ENCODE results near the gene IRX4. TPM values are rescaled to one million over a fixed set of nuclear protein-coding genes. Genes with fewer than 3 reads are reported as not detected.

Gene IRX4
- total RNA-seq, 1 donor from 2014 or later, result 0.92 TPM

GRCh38 chr5:1916041-1917001 is 33.6 kb upstream of the IRX4 start:
- Histone ChIP-seq H3K4me3 (ENCODE audit: low read depth, low read length) (no peak overlapping the region), H3K36me3 (ENCODE audit: control insufficient read depth, insufficient read depth, low read length) (no peaks in the 10 kb centered on the region), H3K27me3 (ENCODE audit: control insufficient read depth, insufficient read depth, low read length) (no peaks in the 10 kb centered on the region)
- DNase-seq (ENCODE audit: low read depth), result no peak
- no peak for TF ChIP-seq CTCF (IDR thresholded peaks at IDR 0.05; ENCODE audit: insufficient read depth, low read length, poor library complexity, severe bottlenecking)

- no peak for TF ChIP-seq CTCF (IDR thresholded peaks at IDR 0.05; ENCODE audit: insufficient read depth, low read length, poor library complexity, severe bottlenecking)
- no peaks in the 10 kb centered on the region for H3K36me3 ChIP-seq (ENCODE audit: control insufficient read depth, insufficient read depth, low read length)
- H3K4me3 ChIP-seq (ENCODE audit: low read depth, low read length), result no peak overlapping the region
- DNase-seq (ENCODE audit: low read depth), result no peak
- H3K27me3 ChIP-seq (ENCODE audit: control insufficient read depth, insufficient read depth, low read length), result no peaks in the 10 kb centered on the region
Observed at GRCh38 chr5:1915316-1915715, 32.6 kb upstream of the IRX4 start.

GRCh38 chr5:1914471-1914870 is 31.7 kb upstream of the IRX4 start:
- TF ChIP-seq CTCF (IDR thresholded peaks at IDR 0.05; ENCODE audit: insufficient read depth, low read length, poor library complexity, severe bottlenecking), result no peak
- Histone ChIP-seq H3K27me3 (ENCODE audit: control insufficient read depth, insufficient read depth, low read length) (no peaks in the 10 kb centered on the region), H3K36me3 (ENCODE audit: control insufficient read depth, insufficient read depth, low read length) (no peaks in the 10 kb centered on the region), H3K4me3 (ENCODE audit: low read depth, low read length) (no peak overlapping the region)
- DNase-seq (ENCODE audit: low read depth), result no peak

- no peaks in the 10 kb centered on the region for H3K27me3 ChIP-seq (ENCODE audit: control insufficient read depth, insufficient read depth, low read length)
- no peak for DNase-seq (ENCODE audit: low read depth)
- no peak overlapping the region for H3K4me3 ChIP-seq (ENCODE audit: low read depth, low read length)
- no peaks in the 10 kb centered on the region for H3K36me3 ChIP-seq (ENCODE audit: control insufficient read depth, insufficient read depth, low read length)
- TF ChIP-seq CTCF (IDR thresholded peaks at IDR 0.05; ENCODE audit: insufficient read depth, low read length, poor library complexity, severe bottlenecking), result no peak
Observed at GRCh38 chr5:1913578-1913977, 30.9 kb upstream of the IRX4 start.

GRCh38 chr5:1912951-1913565 is 30.3 kb upstream of the IRX4 start:
- no peaks in the 10 kb centered on the region for H3K27me3 ChIP-seq (ENCODE audit: control insufficient read depth, insufficient read depth, low read length)
- no peak for DNase-seq (ENCODE audit: low read depth)
- TF ChIP-seq CTCF (IDR thresholded peaks at IDR 0.05; ENCODE audit: insufficient read depth, low read length, poor library complexity, severe bottlenecking), result no peak
- H3K4me3 ChIP-seq (ENCODE audit: low read depth, low read length), result no peak overlapping the region
- H3K36me3 ChIP-seq (ENCODE audit: control insufficient read depth, insufficient read depth, low read length), result no peaks in the 10 kb centered on the region
